Ramos (cell line): ENCODE data around the gene SMARCC1.

Experiments used
- in situ Hi-C: fragments of 300-500 bp; cut with MboI; formaldehyde crosslinking; loops from one replicate; pipeline ENCODE4 v1.14.3; 2022; ENCODE audit warnings: low sequenced_read_pairs; ENCODE audit not compliant: unreplicated experiment

The SMARCC1 gene

GRCh38 chr3:47712398-47712797, 69.3 kb downstream of the SMARCC1 start:
- in situ Hi-C loops = no loop called here

GRCh38 chr3:47711596-47711995, 70.1 kb downstream of the SMARCC1 start:
- in situ Hi-C loops = no loop called here

- in situ Hi-C loops = no loop called here
Measured at GRCh38 chr3:47705391-47705790, 76.3 kb downstream of the SMARCC1 start.

- in situ Hi-C loops = no loop called here
Measured at GRCh38 chr3:47704237-47704612, 77.5 kb downstream of the SMARCC1 start.

- in situ Hi-C loops = no loop called here
Measured at GRCh38 chr3:47701388-47701787, 80.3 kb downstream of the SMARCC1 start.

DNA sequence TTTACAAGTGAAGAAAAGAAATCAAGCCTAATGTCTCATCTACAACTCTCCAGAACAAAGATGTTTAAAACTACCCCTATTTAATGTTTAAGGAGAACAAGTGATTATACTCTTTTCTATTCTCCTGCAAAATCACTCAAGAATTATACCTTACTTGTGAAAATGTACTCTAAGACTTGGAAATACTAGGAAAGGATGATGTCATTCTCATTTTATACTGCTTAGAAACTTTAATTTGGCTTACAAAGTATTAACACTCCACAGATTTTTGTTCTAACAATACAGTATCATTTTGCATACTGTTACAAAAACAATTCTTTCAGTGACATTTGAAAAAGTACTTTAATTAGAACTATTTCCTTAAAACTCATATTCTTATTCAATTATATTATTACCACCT, 89.5 kb downstream of the SMARCC1 start:
- in situ Hi-C loops = no loop called here

GRCh38 chr3:47688488-47688887, 93.2 kb downstream of the SMARCC1 start:
- in situ Hi-C loops = no loop called here

DNA sequence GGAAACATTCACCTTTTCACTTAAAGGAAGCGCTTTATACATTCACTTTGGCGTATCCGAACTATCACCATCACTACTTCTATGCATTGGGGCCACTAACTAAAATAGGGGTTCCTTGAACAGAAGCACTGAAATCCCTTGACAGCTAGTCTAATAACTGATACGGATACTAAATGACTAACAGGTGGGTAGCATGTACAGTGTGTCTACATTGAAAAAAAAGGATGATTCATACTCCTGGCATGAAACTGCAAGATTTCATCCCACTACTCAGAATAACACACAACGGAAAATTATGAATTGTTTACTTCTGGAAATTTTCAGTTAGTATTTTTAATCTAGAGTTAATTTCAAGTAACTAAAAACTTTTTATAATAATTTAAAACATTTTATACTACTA, 96.7 kb downstream of the SMARCC1 start:
- in situ Hi-C loops = no loop called here

GRCh38 chr3:47681016-47681415, 100.7 kb downstream of the SMARCC1 start:
- in situ Hi-C loops = no loop called here

DNA sequence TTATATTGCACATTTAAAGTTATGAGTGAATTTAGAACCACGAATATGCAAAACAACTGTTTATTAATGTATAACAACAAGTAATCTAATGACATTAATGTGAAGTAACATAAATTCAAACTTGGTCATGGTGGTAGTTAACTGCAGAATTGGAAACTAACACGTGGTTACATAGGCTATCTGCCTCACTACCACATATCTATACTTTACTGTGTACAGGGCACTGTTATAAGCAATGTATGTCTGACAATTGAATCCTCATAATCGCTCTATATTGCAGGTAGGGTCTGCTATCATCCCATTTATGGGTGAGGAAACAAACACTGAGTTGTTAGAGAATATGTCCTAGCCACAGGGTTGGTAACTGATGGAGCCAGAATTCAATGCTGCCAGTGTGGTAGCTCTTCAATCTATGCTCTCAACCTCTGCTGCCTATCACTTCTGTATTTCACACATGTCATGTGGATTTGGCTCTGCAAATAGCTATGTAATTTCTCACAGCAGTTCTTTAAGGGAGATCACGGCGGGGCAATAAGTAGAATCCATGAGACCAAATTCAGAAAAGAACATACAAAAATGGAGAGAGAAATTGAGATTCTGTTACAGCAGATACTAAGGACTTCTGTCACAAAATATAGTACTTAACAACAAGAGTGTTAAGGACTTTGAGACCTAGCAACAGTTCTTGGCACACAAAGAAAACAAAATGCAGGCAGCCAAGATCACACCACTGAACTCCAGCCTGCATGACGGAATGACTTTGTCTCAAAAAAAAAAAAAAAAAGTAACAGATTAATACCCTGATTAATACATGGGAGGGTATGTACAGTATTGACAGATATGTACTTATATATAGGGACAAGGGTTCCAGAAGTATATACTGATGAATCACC, 103.0 kb downstream of the SMARCC1 start:
- in situ Hi-C loops = no loop called here

- in situ Hi-C loops = no loop called here
Measured at GRCh38 chr3:47669026-47669749, 112.5 kb downstream of the SMARCC1 start.

DNA sequence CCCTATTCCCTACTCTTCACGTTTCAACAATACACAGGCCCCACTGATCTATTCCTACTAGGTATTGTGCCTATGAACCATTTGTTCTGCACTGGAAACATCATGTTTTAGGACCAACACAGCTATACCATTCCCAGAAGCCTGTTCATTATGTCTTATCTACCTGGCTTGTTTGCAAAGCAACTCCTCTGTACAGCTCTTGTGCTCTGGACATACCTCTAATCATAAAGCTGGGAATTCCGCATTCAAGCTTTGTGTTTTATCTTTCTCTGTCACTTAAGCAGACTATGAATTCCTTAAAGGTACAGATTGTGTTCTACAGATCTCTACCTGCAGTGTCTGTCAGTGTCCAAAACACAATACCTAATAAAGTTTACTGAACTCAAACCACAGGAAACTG, 115.6 kb downstream of the SMARCC1 start:
- in situ Hi-C loops = no loop called here

DNA sequence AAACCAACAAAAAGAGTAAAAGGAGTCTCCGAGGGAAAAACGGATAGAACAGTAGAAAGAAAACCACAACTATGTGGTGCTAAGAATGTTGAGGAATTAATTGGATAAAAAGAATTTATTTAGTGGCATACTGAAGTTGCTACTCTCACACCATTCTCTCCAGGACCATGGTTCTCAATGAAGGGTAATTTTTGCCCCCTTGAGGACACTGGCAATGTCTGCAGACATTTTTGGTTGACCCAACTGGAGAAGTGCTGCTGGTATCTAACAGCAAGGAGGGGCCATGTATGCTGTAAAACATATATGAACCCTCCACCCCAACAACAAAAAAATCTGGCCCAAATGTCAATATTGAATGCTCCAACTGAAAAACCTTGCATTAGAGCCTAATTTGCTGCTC, 117.2 kb downstream of the SMARCC1 start:
- in situ Hi-C loops = no loop called here

DNA sequence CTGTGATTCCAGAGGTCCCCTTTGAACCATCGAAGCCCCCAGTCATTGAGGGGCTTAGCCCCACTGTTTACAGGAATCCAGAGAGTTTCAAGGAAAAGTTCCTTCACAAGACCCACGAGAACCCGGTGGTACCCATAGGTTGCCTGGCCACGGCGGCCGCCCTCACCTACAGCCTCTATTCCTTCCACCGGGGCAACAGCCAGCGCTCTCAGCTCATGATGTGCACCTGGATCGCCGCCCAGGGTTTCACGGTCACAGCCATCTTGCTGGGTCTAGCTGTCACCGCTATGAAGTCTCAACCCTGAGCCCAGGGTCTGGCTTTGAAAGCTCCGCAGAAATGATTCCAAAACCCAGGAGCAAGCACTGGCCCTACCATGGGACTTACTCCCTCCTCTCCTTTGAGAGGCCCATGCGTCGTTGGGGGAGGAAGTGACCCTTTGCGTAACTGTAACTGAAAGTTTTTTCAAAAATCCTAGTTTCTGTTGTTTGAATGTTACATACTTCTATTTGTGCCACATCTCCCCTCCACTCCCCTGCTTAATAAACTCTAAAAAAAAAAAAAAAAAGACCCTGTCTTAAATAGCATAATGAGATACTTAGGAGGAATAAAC, 118.0 kb downstream of the SMARCC1 start:
- in situ Hi-C loops = no loop called here

DNA sequence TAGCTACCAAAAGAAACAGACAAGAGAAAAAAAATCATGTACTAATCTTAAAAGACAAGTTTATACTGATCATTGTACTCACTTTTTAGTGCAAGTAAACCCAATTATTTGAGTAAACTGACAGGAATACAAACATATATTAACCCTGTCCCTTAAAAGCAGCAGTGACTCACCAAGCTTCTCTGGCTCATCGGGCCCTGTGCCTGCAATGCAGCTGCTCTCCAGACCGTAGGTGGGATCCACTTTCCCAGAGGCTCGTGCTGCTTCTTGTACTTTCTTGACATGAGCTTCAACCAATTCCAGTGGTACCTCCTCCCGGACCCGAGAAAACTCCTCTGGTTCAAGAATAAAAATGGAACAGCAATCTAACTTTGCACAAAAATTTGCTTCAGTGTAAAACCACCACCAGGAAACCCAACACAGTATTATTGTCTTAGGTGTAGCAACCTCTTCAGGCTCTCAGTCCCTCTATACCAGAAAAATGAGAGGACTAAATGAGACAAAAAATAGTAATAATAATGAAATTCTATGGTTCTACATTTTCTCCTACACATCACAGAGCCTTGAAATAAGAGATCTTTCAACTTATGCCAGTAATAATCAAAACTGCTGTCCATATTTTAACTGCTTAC, 120.5 kb downstream of the SMARCC1 start:
- in situ Hi-C loops = no loop called here

DNA sequence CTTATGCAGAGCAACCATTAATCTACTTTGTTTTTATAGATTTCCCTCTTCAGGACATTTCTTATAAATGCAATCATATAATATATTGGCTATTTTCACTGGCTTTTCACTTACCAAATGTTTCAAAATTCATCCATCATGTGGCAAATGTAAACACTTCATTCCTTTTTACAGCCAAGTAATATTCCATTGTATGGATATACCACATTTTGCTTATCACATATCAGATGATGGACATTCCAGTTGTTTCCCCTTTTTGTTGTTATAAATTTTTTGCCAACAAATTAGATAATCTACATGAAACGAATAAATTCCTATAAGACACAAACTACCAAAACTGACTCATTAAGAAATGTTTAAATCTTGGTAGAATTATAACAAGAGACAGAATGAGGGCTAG, 123.2 kb downstream of the SMARCC1 start:
- in situ Hi-C loops = no loop called here

- in situ Hi-C loops = no loop called here
Measured at GRCh38 chr3:47652142-47652541, 129.6 kb downstream of the SMARCC1 start.

DNA sequence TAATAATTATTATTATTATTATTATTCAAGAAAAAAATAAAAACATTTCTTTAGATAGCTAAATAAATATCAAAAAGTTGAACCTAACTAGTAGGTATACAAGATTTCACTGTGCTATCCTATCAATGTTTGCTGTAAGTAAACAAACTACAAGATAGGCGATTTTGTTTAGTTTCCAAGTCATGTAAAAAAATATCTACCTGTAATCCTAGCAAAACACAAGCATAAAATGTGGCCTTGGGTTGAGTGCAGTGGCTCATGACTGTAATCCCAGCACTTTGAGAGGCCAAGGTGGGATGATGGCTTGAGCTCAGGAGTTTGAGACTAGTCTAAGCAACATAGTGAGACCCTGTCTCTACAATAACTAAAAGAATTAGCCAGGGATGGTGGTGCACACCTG, 131.4 kb downstream of the SMARCC1 start:
- in situ Hi-C loops = no loop called here

- in situ Hi-C loops = no loop called here
Measured at GRCh38 chr3:47647550-47647949, 134.1 kb downstream of the SMARCC1 start.

GRCh38 chr3:47646362-47646761, 135.3 kb downstream of the SMARCC1 start:
- in situ Hi-C loops = no loop called here

DNA sequence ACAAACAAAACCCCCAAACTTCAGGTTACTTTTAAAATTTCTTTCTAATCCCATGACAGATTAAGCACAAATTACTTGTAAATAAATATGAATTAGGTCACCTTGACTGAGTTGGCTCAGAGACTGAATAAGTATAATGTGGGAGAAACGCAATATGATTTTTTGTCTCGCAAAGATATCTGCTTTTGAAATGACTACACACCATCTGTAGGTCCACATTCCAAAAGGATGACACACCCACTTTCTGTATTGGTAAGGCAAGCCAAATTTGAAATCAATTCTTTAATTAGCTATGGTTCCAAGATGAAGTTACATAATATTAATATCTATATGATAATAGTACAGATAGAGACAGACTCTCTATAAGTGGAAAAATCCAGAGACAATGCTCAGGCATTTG, 136.1 kb downstream of the SMARCC1 start:
- in situ Hi-C loops = no loop called here
